Measurements from ENCODE around the gene B4GALT4.

The B4GALT4 gene

GRCh38 chr3:119211193-119211592 lies 29.5 kb downstream of the B4GALT4 start:
- Histone ChIP-seq H3K9me3 (no peaks in the 10 kb centered on the region), H3K4me3 (no peak overlapping the region), H3K27me3 (no peaks in the 10 kb centered on the region), H3K27ac (no peak overlapping the region), H3K4me1 (no peaks in the 10 kb centered on the region), H3K36me3 (peaks cover 83% of the 10 kb centered on the region), H3K4me2 (no peak overlapping the region), H3K9ac (no peak overlapping the region), H4K20me1 (no peaks in the 10 kb centered on the region; the same call in 1 of the 2 replicates)
- TF ChIP-seq Cebpa-rat (IDR thresholded peaks at IDR 0.05): no peak

- H3K4me2 ChIP-seq: no peak overlapping the region
Measured at GRCh38 chr3:119207512-119207875, 33.2 kb downstream of the B4GALT4 start.

GRCh38 chr3:119206611-119207511 lies 33.8 kb downstream of the B4GALT4 start:
- Histone ChIP-seq H3K27me3 (no peaks in the 10 kb centered on the region), H3K36me3 (peaks cover 40% of the 10 kb centered on the region), H3K4me2 (no peak overlapping the region), H3K9me3 (no peaks in the 10 kb centered on the region), H3K4me1 (no peaks in the 10 kb centered on the region), H4K20me1 (no peaks in the 10 kb centered on the region), H3K4me3 (no peak overlapping the region), H3K27ac (no peak overlapping the region), H3K9ac (no peak overlapping the region)
- TF ChIP-seq Cebpa-rat (IDR thresholded peaks at IDR 0.05): no peak

More at GRCh38 chr3:119207512-119207875, 33.2 kb downstream of the B4GALT4 start:
- no peaks in the 10 kb centered on the region for H4K20me1 ChIP-seq
- H3K9me3 ChIP-seq: no peaks in the 10 kb centered on the region
- no peak overlapping the region for H3K27ac ChIP-seq
- no peaks in the 10 kb centered on the region for H3K27me3 ChIP-seq
- no peak for TF ChIP-seq Cebpa-rat (IDR thresholded peaks at IDR 0.05)
- H3K9ac ChIP-seq: no peak overlapping the region
- H3K4me1 ChIP-seq: no peaks in the 10 kb centered on the region
- no peak overlapping the region for H3K4me3 ChIP-seq
- H3K36me3 ChIP-seq: peaks cover 46% of the 10 kb centered on the region

- Histone ChIP-seq H3K4me3 (no peak overlapping the region), H3K27me3 (no peaks in the 10 kb centered on the region), H3K9ac (no peak overlapping the region), H3K9me3 (no peaks in the 10 kb centered on the region), H4K20me1 (no peaks in the 10 kb centered on the region), H3K4me1 (no peaks in the 10 kb centered on the region), H3K36me3 (peaks cover 28% of the 10 kb centered on the region), H3K27ac (no peak overlapping the region), H3K4me2 (no peak overlapping the region)
- TF ChIP-seq Cebpa-rat (IDR thresholded peaks at IDR 0.05): no peak
Measured at GRCh38 chr3:119205685-119206084, 35.0 kb downstream of the B4GALT4 start.

- Histone ChIP-seq H3K9me3 (no peaks in the 10 kb centered on the region), H3K9ac (no peak overlapping the region), H3K4me3 (no peak overlapping the region), H3K4me2 (no peak overlapping the region), H3K4me1 (no peaks in the 10 kb centered on the region), H4K20me1 (no peaks in the 10 kb centered on the region), H3K36me3 (peaks cover 23% of the 10 kb centered on the region), H3K27me3 (no peaks in the 10 kb centered on the region), H3K27ac (no peak overlapping the region)
- no peak for TF ChIP-seq Cebpa-rat (IDR thresholded peaks at IDR 0.05)
Measured at GRCh38 chr3:119205209-119205608, 35.5 kb downstream of the B4GALT4 start.

GRCh38 chr3:119195911-119196310 lies 44.8 kb downstream of the B4GALT4 start:
- Histone ChIP-seq H3K9ac (no peak overlapping the region), H4K20me1 (no peaks in the 10 kb centered on the region), H3K4me3 (no peak overlapping the region), H3K27ac (no peak overlapping the region), H3K4me2 (no peak overlapping the region), H3K36me3 (no peaks in the 10 kb centered on the region), H3K9me3 (no peaks in the 10 kb centered on the region), H3K4me1 (no peaks in the 10 kb centered on the region), H3K27me3 (no peaks in the 10 kb centered on the region)
- TF ChIP-seq Cebpa-rat (IDR thresholded peaks at IDR 0.05): no peak

GRCh38 chr3:119195151-119195476 lies 45.6 kb downstream of the B4GALT4 start:
- Histone ChIP-seq H3K4me2 (no peak overlapping the region), H3K4me3 (no peak overlapping the region), H3K4me1 (no peaks in the 10 kb centered on the region), H4K20me1 (no peaks in the 10 kb centered on the region), H3K27me3 (no peaks in the 10 kb centered on the region), H3K36me3 (no peaks in the 10 kb centered on the region), H3K27ac (no peak overlapping the region), H3K9me3 (no peaks in the 10 kb centered on the region), H3K9ac (no peak overlapping the region)
- TF ChIP-seq Cebpa-rat (IDR thresholded peaks at IDR 0.05): no peak

GRCh38 chr3:119194237-119195150 lies 46.2 kb downstream of the B4GALT4 start:
- no peak overlapping the region for H3K27ac ChIP-seq
- H3K9me3 ChIP-seq: no peaks in the 10 kb centered on the region
- H3K4me1 ChIP-seq: no peaks in the 10 kb centered on the region
- no peak overlapping the region for H3K9ac ChIP-seq
- no peak for TF ChIP-seq Cebpa-rat (IDR thresholded peaks at IDR 0.05)
- H3K27me3 ChIP-seq: no peaks in the 10 kb centered on the region
- H4K20me1 ChIP-seq: no peaks in the 10 kb centered on the region
- H3K4me2 ChIP-seq: no peak overlapping the region
- H3K4me3 ChIP-seq: no peak overlapping the region
- H3K36me3 ChIP-seq: no peaks in the 10 kb centered on the region

GRCh38 chr3:119191800-119192199 lies 48.9 kb downstream of the B4GALT4 start:
- Histone ChIP-seq H3K9ac (no peak overlapping the region), H3K4me3 (no peak overlapping the region), H3K4me2 (no peak overlapping the region), H3K36me3 (no peaks in the 10 kb centered on the region), H3K27me3 (no peaks in the 10 kb centered on the region), H4K20me1 (no peaks in the 10 kb centered on the region), H3K9me3 (no peaks in the 10 kb centered on the region), H3K4me1 (no peaks in the 10 kb centered on the region), H3K27ac (no peak overlapping the region)
- TF ChIP-seq Cebpa-rat (IDR thresholded peaks at IDR 0.05): no peak

GRCh38 chr3:119187266-119187665 lies 53.4 kb downstream of the B4GALT4 start:
- TF ChIP-seq Cebpa-rat (IDR thresholded peaks at IDR 0.05): no peak
- Histone ChIP-seq H3K4me2 (no peak overlapping the region), H3K4me1 (no peaks in the 10 kb centered on the region), H3K27ac (no peak overlapping the region), H3K9me3 (no peaks in the 10 kb centered on the region), H3K4me3 (no peak overlapping the region), H3K27me3 (no peaks in the 10 kb centered on the region), H3K36me3 (no peaks in the 10 kb centered on the region), H3K9ac (no peak overlapping the region), H4K20me1 (no peaks in the 10 kb centered on the region)
